GM12878 (cell line): ENCODE results near the gene ALDH6A1. TPM values are rescaled to one million over a fixed set of nuclear protein-coding genes. Genes with fewer than 3 reads are reported as not detected.
A peak's percentile ranks its signal among the peaks of the same experiment; 100 is the strongest.

Experiments
- ATAC-seq: fragments of 200-7000 bp; cut with Tn5 transposase; 3 replicates; pipeline ENCODE4 v1.9.1; 2020; ENCODE audit warnings: mild to moderate bottlenecking, moderate library complexity
- BruUV-seq: library from RNA; stranded (reverse); fragments of 400-500 nt; replicated peaks from 2 replicates; lab custom pipeline; 2021; lab: Mats Ljungman, UMichigan
- CTCF ChIA-PET: fragments of 300-600 bp; sonication (Branson Sonifier 250); formaldehyde crosslinking; extraction: SDS; loops from one replicate; lab custom pipeline; 2021; ENCODE audit warnings: inconsistent platforms; lab: Yijun Ruan, JAX
- POLR2A ChIA-PET: fragments of 350-600 bp; formaldehyde crosslinking; extraction: SDS; loops from one replicate; lab custom pipeline; 2021; ENCODE audit warnings: inconsistent platforms; lab: Charles Lee
- RAD21 ChIA-PET: fragments of 300-600 bp; sonication (Branson Sonifier 250); formaldehyde crosslinking; loops from one replicate; lab custom pipeline; 2023; ENCODE audit warnings: antibody characterized with exemption; ENCODE audit not compliant: unreplicated experiment; lab: Charles Lee
- SMC1A ChIA-PET: fragments of 300-600 bp; sonication (Branson Sonifier 250); formaldehyde crosslinking; loops from one replicate; lab custom pipeline; 2023; ENCODE audit not compliant: unreplicated experiment, uncharacterized antibody; lab: Charles Lee
- DNase-seq: peaks from one replicate; pipeline ENCODE4 v3.0.0-alpha.2; 2011; ENCODE audit warnings: low read depth, low spot score
- FAIRE-seq: peaks from 3 replicates; lab custom pipeline; 2011; peaks lifted over from hg19 to GRCh38; lab: Jason Lieb, UNC
- H2AFZ ChIP-seq: 2 replicates; pipeline ENCODE4 v1.6.0; 2011; ENCODE audit warnings: low read depth, low read length, control low read depth; ENCODE audit not compliant: control insufficient read depth
- H3K27ac ChIP-seq: 2 replicates; pipeline ENCODE4 v1.5.1; 2011; ENCODE audit warnings: control low read depth; ENCODE audit not compliant: control insufficient read depth, insufficient read depth
- H3K27me3 ChIP-seq, 2 experiments: replicated peaks in 1 of 2; 2 replicates each; pipeline versions ENCODE4 v1.6.0 to v1.6.1; 2011; ENCODE audit warnings: low read length in 1 of 2; ENCODE audit not compliant: control insufficient read depth in 2 of 2, insufficient read depth in 2 of 2
- H3K36me3 ChIP-seq, 2 experiments: 2 replicates each; pipeline ENCODE4 v1.5.1; 2011; ENCODE audit warnings: low read length in 1 of 2; ENCODE audit not compliant: control insufficient read depth in 2 of 2, insufficient read depth in 2 of 2
- H3K4me1 ChIP-seq: 2 replicates; pipeline ENCODE4 v1.6.1; 2011; ENCODE audit warnings: mild to moderate bottlenecking, low read length, moderate library complexity, mixed read lengths; ENCODE audit not compliant: control insufficient read depth, insufficient read depth
- H3K4me2 ChIP-seq: 2 replicates; pipeline ENCODE4 v1.6.0; 2011; ENCODE audit warnings: control low read depth; ENCODE audit not compliant: control insufficient read depth, insufficient read depth
- H3K4me3 ChIP-seq: fragments of 200-600 bp; sonication (generic); 2 replicates; pipeline ENCODE4 v1.5.1; 2016
- H3K79me2 ChIP-seq: 2 replicates; pipeline ENCODE4 v1.6.0; 2011; ENCODE audit warnings: low read length; ENCODE audit not compliant: control insufficient read depth, insufficient read depth
- H3K9ac ChIP-seq: 2 replicates; pipeline ENCODE4 v1.8.0; 2011; ENCODE audit warnings: low read length, control low read depth, mixed read lengths; ENCODE audit not compliant: control insufficient read depth, insufficient read depth
- H3K9me3 ChIP-seq: replicated peaks from 3 replicates; pipeline ENCODE4 v1.5.1; 2011; ENCODE audit warnings: mild to moderate bottlenecking, low read length; ENCODE audit not compliant: control insufficient read depth, insufficient read depth
- H4K20me1 ChIP-seq: 2 replicates; pipeline ENCODE4 v1.6.0; 2011; ENCODE audit not compliant: control insufficient read depth, insufficient read depth
- BHLHE40 ChIP-seq, 2 experiments: fragments of 450-650 bp in 1 of 2; IDR thresholded peaks; 2 replicates each; pipeline ENCODE4 v1.6.1; 2011 to 2017; ENCODE audit warnings: low read depth in 2 of 2, borderline replicate concordance in 1 of 2, improper control_type of control experiment in 1 of 2, low read length in 1 of 2, mild to moderate bottlenecking in 1 of 2
- CREB1 ChIP-seq: IDR thresholded peaks from 2 replicates; pipeline ENCODE4 v1.6.1; 2012; ENCODE audit warnings: low read depth, mild to moderate bottlenecking, inconsistent platforms
- EGR1 ChIP-seq, 2 experiments: IDR thresholded peaks; 1 replicate in 1 of 2; 2 replicates in 1 of 2; pipeline ENCODE4 v1.6.1; 2011 to 2012; ENCODE audit warnings: low read depth in 2 of 2, low read length in 2 of 2, borderline replicate concordance in 1 of 2, mild to moderate bottlenecking in 1 of 2, moderate library complexity in 1 of 2
- HCFC1 ChIP-seq: fragments of 150-350 bp; IDR thresholded peaks from 2 replicates; pipeline ENCODE4 v1.6.1; 2014; ENCODE audit warnings: low read length
- IKZF1 ChIP-seq: fragments of 450-650 bp; conservative IDR thresholded peaks from 2 replicates; pipeline ENCODE4 v1.6.1; 2017; ENCODE audit warnings: antibody characterized with exemption, mild to moderate bottlenecking
- IRF5 ChIP-seq: fragments of 450-650 bp; IDR thresholded peaks from 2 replicates; pipeline ENCODE4 v1.6.1; 2017; ENCODE audit warnings: borderline replicate concordance
- MXI1 ChIP-seq: fragments of 150-350 bp; IDR thresholded peaks from 2 replicates; pipeline ENCODE4 v1.6.1; 2011; ENCODE audit warnings: low read depth, mild to moderate bottlenecking, inconsistent platforms, low read length, improper control_type of control experiment
- MYC ChIP-seq: IDR thresholded peaks from 2 replicates; pipeline ENCODE4 v1.6.1; 2011; ENCODE audit warnings: mild to moderate bottlenecking, low read length, moderate library complexity, inconsistent platforms; ENCODE audit not compliant: insufficient read depth, insufficient replicate concordance, insufficient read length, severe bottlenecking
- NRF1 ChIP-seq: conservative IDR thresholded peaks from 2 replicates; pipeline ENCODE4 v1.6.1; 2011; ENCODE audit warnings: mild to moderate bottlenecking, low read depth, low read length, improper control_type of control experiment
- PKNOX1 ChIP-seq: fragments of 450-650 bp; IDR thresholded peaks from 2 replicates; pipeline ENCODE4 v1.6.1; 2016; ENCODE audit warnings: mild to moderate bottlenecking
- POLR2AphosphoS5 ChIP-seq: IDR thresholded peaks from 2 replicates; pipeline ENCODE4 v1.6.1; 2011; ENCODE audit warnings: mild to moderate bottlenecking, low read length, inconsistent platforms
- RB1 ChIP-seq: fragments of 450-650 bp; formaldehyde crosslinking; IDR thresholded peaks from 2 replicates; pipeline ENCODE4 v1.6.1; 2017; ENCODE audit warnings: mild to moderate bottlenecking, borderline replicate concordance
- RUNX3 ChIP-seq: IDR thresholded peaks from 2 replicates; pipeline ENCODE4 v1.6.1; 2012; ENCODE audit warnings: low read length, inconsistent platforms
- SIX5 ChIP-seq: IDR thresholded peaks from 2 replicates; pipeline ENCODE4 v1.6.1; 2011; ENCODE audit warnings: mild to moderate bottlenecking, low read depth, low read length, moderate library complexity; ENCODE audit not compliant: severe bottlenecking
- USF2 ChIP-seq: IDR thresholded peaks from 2 replicates; pipeline ENCODE4 v1.6.1; 2011; ENCODE audit warnings: low read depth, low read length, improper control_type of control experiment, borderline replicate concordance
- WRNIP1 ChIP-seq: IDR thresholded peaks from 2 replicates; pipeline ENCODE4 v1.6.1; 2011; ENCODE audit warnings: low read depth, low read length, improper control_type of control experiment, borderline replicate concordance
- ZSCAN29 ChIP-seq: fragments of 450-650 bp; IDR thresholded peaks from 2 replicates; pipeline ENCODE4 v1.6.1; 2017; ENCODE audit warnings: mild to moderate bottlenecking, moderate library complexity
- WGBS: methylation state at CpG from one replicate; pipeline ENCODE4 v1.1.6; 2016; ENCODE audit warnings: low lambda C conversion rate; ENCODE audit not compliant: insufficient replicate concordance, insufficient coverage; ENCODE audit errors: missing lambda C conversion rate; 5-methylcytosine and 5-hydroxymethylcytosine counted together
- in situ Hi-C: fragments of 300-500 bp; cut with MboI; formaldehyde crosslinking; loops from 9 replicates; pipeline ENCODE4 v1.14.3; 2018; ENCODE audit warnings: mixed read lengths
- intact Hi-C: fragments of 100-400 bp; cut with micrococcal nuclease; formaldehyde crosslinking; loops from one replicate; pipeline ENCODE4 v1.14.2; 2022; ENCODE audit not compliant: unreplicated experiment
- polyA plus RNA-seq, 11 experiments: library from polyadenylated mRNA; depleted of rRNA in 4 of 11; unstranded in 6 of 11; stranded (reverse) in 5 of 11; fragments of >200 nt; fragmentation: Nextera tagmentation in 4 of 11; fragmentation: Illumina TruSeq in 1 of 11; extraction: Ambion mirVana in 4 of 11; extraction: Trizol in 1 of 11; gene quantifications; 1 replicate in 1 of 11; 2 replicates in 10 of 11; pipeline versions ENCODE4 v1.2.1 to v1.2.3, GENCODE V29; 2011 to 2016; ENCODE audit warnings: inconsistent platforms in 2 of 11, missing spikeins in 2 of 11, low read depth in 1 of 11
- total RNA-seq, 4 experiments: library from RNA; depleted of rRNA in 3 of 4; stranded (reverse); fragments of >200 nt in 3 of 4; fragmentation: Illumina TruSeq in 1 of 4; extraction: Trizol in 1 of 4; gene quantifications; 2 replicates each; pipeline versions ENCODE4 v1.2.1 to v1.2.3, GENCODE V29; 2013 to 2021

Gene ALDH6A1
- total and polyA plus RNA-seq, 10 of the 15 experiments (the other 5 are each of a cell fraction or from before 2014, with no cell fraction given) = 6.3 to 23.4 (median 9.8) TPM

- 1% methylated on average over 79 of the region's 93 CpGs for WGBS
- ChIA-PET POLR2A (interaction anchor here (0.8 to 0.9 kb wide), 2 partner anchors 222 to 322 kb away, joined by 3 read pairs; no protein-coding TSS in a partner anchor), SMC1A (no interaction called here), CTCF (interaction anchor here (1.0 to 1.2 kb wide), 2 partner anchors 21 to 189 kb away, joined by 3 to 6 read pairs; no protein-coding TSS in a partner anchor), RAD21 (interaction anchor here (0.8 kb wide), 1 partner anchor 67 kb away, joined by 3 read pairs; no protein-coding TSS in a partner anchor)
- Histone ChIP-seq H3K79me2 (no peaks in the 10 kb centered on the region; the same call in 1 of the 2 replicates), H3K27me3 (no peaks in the 10 kb centered on the region), H3K4me3 (peak within 1 kb of the TSS; percentile 93), H2AFZ (peak within 1 kb of the TSS; percentile 92), H3K9me3 (no peaks in the 10 kb centered on the region), H4K20me1 (no peaks in the 10 kb centered on the region), H3K9ac (peak within 1 kb of the TSS; percentile 69), H3K4me1 (no peaks in the 10 kb centered on the region), H3K27ac (peak within 1 kb of the TSS; percentile 79), H3K4me2 (peak within 1 kb of the TSS; percentile 76), H3K36me3 (no peaks in the 10 kb centered on the region)
- peak; percentile 65 for FAIRE-seq
- in situ Hi-C loops (no loop called here), intact Hi-C loops (no loop called here)
- ATAC-seq = peak; percentile 97
- BruUV-seq = TSS peak; percentile 76
- DNase-seq = peak; percentile 15
- TF ChIP-seq EGR1 (IDR thresholded peaks at IDR 0.05; ENCODE audit: borderline replicate concordance in 1 of 2, low read depth in 2 of 2, low read length in 2 of 2) (peak; percentile 24 to 65; a peak in 2 of 3 replicates), RB1 (peak; percentile 86; the same call in 1 of the 2 replicates), HCFC1 (peak; percentile 54), RUNX3 (peak; percentile 62), ZSCAN29 (peak; percentile 67; the same call in 1 of the 2 replicates), IKZF1 (peak; percentile 87), POLR2AphosphoS5 (peak; percentile 35; the same call in 1 of the 2 replicates), IRF5 (no peak), MYC (peak; percentile 48), PKNOX1 (peak; percentile 59; the same call in 1 of the 2 replicates), MXI1 (peak; percentile 93), SIX5 (peak; percentile 10), USF2 (no peak), BHLHE40 (IDR thresholded peaks at IDR 0.05; ENCODE audit: borderline replicate concordance in 1 of 2, low read depth in 2 of 2, low read length in 1 of 2) (peak; percentile 8 to 92; a peak in 3 of 4 replicates), CREB1 (peak; percentile 89), NRF1 (peak; percentile 56), WRNIP1 (no peak)
These were observed 65.5 kb downstream of the ALDH6A1 start, which contains the start of the genes BBOF1 and ENTPD5 for GRCh38 chr14:74018586-74019407. Gene BBOF1 (plus strand): TSS chr14:74019349. CDS start chr14:74019479, 130 bp downstream. Gene ENTPD5 (minus strand): TSS chr14:74019288. CDS start chr14:73988102, 31,186 bp downstream.
